Measurements from ENCODE around the gene VMP1. TPM values are rescaled to one million over a fixed set of nuclear protein-coding genes. Genes with fewer than 3 reads are reported as not detected.
A peak's percentile ranks its signal among the peaks of the same experiment; 100 is the strongest.
"Not testable (repeated sequence)": the region's sequence is repeated elsewhere in the genome, so short reads cannot be mapped to it uniquely, and the experiment has no call there.

The VMP1 gene
- total RNA-seq, 2 experiments from 2014 or later = 239 to 248 TPM

- peaks cover 16% of the 10 kb centered on the region for H3K9me3 Mint-ChIP-seq
- DNase-seq (no peak), ATAC-seq (no peak)
- peaks cover 71% of the 10 kb centered on the region for H3K36me3 Mint-ChIP-seq (ENCODE audit: low read depth)
- H3K27me3 Mint-ChIP-seq = no peaks in the 10 kb centered on the region
- peaks cover 59% of the 10 kb centered on the region for H3K4me1 Mint-ChIP-seq (ENCODE audit: low read depth)
- TF ChIP-seq, protein P1, sequence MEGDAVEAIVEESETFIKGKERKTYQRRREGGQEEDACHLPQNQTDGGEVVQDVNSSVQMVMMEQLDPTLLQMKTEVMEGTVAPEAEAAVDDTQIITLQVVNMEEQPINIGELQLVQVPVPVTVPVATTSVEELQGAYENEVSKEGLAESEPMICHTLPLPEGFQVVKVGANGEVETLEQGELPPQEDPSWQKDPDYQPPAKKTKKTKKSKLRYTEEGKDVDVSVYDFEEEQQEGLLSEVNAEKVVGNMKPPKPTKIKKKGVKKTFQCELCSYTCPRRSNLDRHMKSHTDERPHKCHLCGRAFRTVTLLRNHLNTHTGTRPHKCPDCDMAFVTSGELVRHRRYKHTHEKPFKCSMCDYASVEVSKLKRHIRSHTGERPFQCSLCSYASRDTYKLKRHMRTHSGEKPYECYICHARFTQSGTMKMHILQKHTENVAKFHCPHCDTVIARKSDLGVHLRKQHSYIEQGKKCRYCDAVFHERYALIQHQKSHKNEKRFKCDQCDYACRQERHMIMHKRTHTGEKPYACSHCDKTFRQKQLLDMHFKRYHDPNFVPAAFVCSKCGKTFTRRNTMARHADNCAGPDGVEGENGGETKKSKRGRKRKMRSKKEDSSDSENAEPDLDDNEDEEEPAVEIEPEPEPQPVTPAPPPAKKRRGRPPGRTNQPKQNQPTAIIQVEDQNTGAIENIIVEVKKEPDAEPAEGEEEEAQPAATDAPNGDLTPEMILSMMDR (IDR thresholded peaks at IDR 0.05) = no peak
- peak overlapping the region; percentile 85 for H3K27ac Mint-ChIP-seq
- CTCF ChIA-PET = interaction anchor here (1.1 to 2.5 kb wide), 2 partner anchors 25 to 80 kb away, joined by 4 to 13 read pairs; no protein-coding TSS in a partner anchor
- intact Hi-C loops (cut with micrococcal nuclease) = no loop called here
- H3K4me3 Mint-ChIP-seq = no peak overlapping the region
- POLR2A ChIA-PET = interaction anchor here (0.8 to 27.8 kb wide), 4 partner anchors 15 to 58 kb away, joined by 3 to 1156 read pairs (median 8); no protein-coding TSS in a partner anchor
Observed at GRCh38 chr17:59779521-59779920, 72.1 kb downstream of the VMP1 start.

DNA sequence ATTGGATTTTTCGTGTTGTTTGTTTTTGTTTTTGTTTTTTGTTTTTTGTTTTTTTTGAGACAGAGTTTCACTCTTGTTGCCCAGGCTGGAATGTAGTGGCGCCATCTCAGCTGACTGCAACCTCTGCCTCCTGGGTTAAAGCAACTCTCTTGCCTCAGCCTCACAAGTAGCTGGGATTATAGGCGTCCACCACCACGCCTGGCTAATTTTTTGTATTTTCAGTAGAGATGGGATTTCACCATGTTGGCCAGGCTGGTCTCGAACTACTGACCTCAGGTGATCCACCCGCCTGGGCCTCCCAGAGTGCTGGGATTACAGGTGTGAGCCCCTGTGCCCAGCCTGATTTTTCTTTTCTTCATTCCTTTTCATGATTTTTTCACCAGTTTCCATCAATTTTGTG, 73.1 kb downstream of the VMP1 start:
- peaks cover 15% of the 10 kb centered on the region for H3K9me3 Mint-ChIP-seq
- ChIA-PET POLR2A (interaction anchor here (1.2 to 27.8 kb wide), 2 partner anchors 19 to 57 kb away, joined by 3 to 1156 read pairs; no protein-coding TSS in a partner anchor), CTCF (interaction anchor here (1.1 to 2.5 kb wide), 2 partner anchors 10 to 26 kb away, joined by 4 to 13 read pairs; no protein-coding TSS in a partner anchor)
- H3K27ac Mint-ChIP-seq = peak overlapping the region; percentile 38
- ATAC-seq; H3K4me3 Mint-ChIP-seq; DNase-seq; H3K27me3 Mint-ChIP-seq; intact Hi-C loops (cut with micrococcal nuclease): not testable (repeated sequence)
- H3K36me3 Mint-ChIP-seq (ENCODE audit: low read depth) = peaks cover 65% of the 10 kb centered on the region
- H3K4me1 Mint-ChIP-seq (ENCODE audit: low read depth) = peaks cover 63% of the 10 kb centered on the region

- DNase-seq (no peak), ATAC-seq (peak; percentile 6)
- POLR2A ChIA-PET = interaction anchor here (0.9 to 27.8 kb wide), 8 partner anchors 9 to 75 kb away, joined by 4 to 1156 read pairs (median 8); no protein-coding TSS in a partner anchor
Observed at GRCh38 chr17:59783221-59784047, 76.0 kb downstream of the VMP1 start.

DNA sequence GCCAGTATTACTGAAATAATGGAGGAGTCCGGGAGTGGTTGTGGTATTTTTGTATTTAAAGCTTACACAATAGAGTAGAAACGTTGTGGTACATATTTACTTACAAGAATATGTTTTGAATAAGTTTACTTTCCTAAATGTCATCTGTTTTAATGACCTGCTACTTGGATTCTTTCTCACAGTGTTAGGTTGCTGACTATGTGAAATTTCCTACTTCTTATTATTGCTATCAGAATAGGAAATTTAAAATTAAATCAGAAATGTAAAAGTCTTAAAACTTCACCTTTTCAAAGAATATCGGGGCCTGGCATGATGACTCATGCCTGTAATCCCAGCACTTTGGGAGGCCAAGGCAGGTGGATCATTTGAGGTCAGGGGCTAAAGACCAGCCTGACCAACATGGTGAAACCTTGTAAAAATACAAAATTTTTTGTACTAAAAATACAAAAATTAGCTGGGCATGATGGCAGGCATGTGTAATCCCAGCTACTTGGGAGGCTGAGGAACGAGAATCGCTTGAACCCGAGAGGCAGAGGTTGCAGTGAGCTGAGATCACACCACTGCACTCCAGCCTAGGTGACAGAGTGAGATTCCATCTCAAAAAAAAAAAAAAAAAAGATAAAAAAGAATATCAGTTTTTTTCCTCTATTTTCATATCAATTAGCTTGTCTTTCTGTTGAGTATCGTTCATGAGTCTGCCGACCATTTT, 77.8 kb downstream of the VMP1 start:
- CTCF ChIA-PET = interaction anchor here (0.7 to 8.0 kb wide), 9 partner anchors 22 to 74 kb away, joined by 3 to 108 read pairs (median 5); no protein-coding TSS in a partner anchor
- ATAC-seq = no peak
- Mint-ChIP-seq H3K4me3 (peak overlapping the region; percentile 63), H3K27ac (peak overlapping the region; percentile 99), H3K27me3 (no peaks in the 10 kb centered on the region), H3K4me1 (ENCODE audit: low read depth) (peaks cover 61% of the 10 kb centered on the region), H3K9me3 (no peaks in the 10 kb centered on the region), H3K36me3 (ENCODE audit: low read depth) (peaks cover 39% of the 10 kb centered on the region)
- intact Hi-C loops (cut with micrococcal nuclease) = no loop called here
- TF ChIP-seq, protein P1 (IDR thresholded peaks at IDR 0.05) = no peak
- POLR2A ChIA-PET = interaction anchor here (0.6 to 27.8 kb wide), 7 partner anchors 17 to 53 kb away, joined by 3 to 1156 read pairs (median 7); no protein-coding TSS in a partner anchor
- peak; percentile 39 for DNase-seq

More at GRCh38 chr17:59783221-59784047, 76.0 kb downstream of the VMP1 start:
- no peaks in the 10 kb centered on the region for H3K27me3 Mint-ChIP-seq
- H3K4me1 Mint-ChIP-seq (ENCODE audit: low read depth) = peaks cover 72% of the 10 kb centered on the region
- TF ChIP-seq, protein P1 (IDR thresholded peaks at IDR 0.05) = no peak
- H3K4me3 Mint-ChIP-seq = peak overlapping the region; percentile 71
- intact Hi-C loops (cut with micrococcal nuclease) = no loop called here
- H3K9me3 Mint-ChIP-seq = peaks cover 5% of the 10 kb centered on the region
- CTCF ChIA-PET = interaction anchor here (0.7 to 8.0 kb wide), 9 partner anchors 9 to 74 kb away, joined by 3 to 108 read pairs (median 5); no protein-coding TSS in a partner anchor
- peaks cover 49% of the 10 kb centered on the region for H3K36me3 Mint-ChIP-seq (ENCODE audit: low read depth)
- peak overlapping the region; percentile 99 for H3K27ac Mint-ChIP-seq

DNA sequence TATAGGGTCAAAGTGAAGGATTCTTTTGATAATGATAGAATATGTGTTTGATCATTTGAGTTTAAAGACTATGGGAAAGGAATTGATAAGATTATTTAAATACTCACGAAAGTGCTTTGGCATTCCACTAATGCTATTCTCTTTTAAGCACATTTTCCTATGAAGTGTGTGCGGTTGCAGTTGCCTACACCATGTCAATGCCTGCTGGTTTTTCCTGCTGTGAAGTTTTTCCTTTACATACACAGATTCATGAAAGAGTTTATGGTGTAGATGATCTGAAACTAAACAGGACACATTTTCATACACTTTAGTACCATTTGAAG, 78.7 kb downstream of the VMP1 start:
- POLR2A ChIA-PET = interaction anchor here (1.0 to 27.8 kb wide), 7 partner anchors 12 to 79 kb away, joined by 3 to 1156 read pairs (median 7); partner anchors contain the start of genes PTRH2 and VMP1
- Mint-ChIP-seq H3K4me3 (peak overlapping the region; percentile 72), H3K27me3 (no peaks in the 10 kb centered on the region), H3K9me3 (no peaks in the 10 kb centered on the region), H3K4me1 (ENCODE audit: low read depth) (peaks cover 58% of the 10 kb centered on the region), H3K27ac (peak overlapping the region; percentile 99), H3K36me3 (ENCODE audit: low read depth) (peaks cover 36% of the 10 kb centered on the region)
- intact Hi-C loops (cut with micrococcal nuclease) = loop anchor here (1.0 to 2.0 kb wide), 4 partner anchors 33 to 51 kb away; no protein-coding TSS in a partner anchor
- DNase-seq (no peak), ATAC-seq (no peak)
- CTCF ChIA-PET = interaction anchor here (0.9 to 8.0 kb wide), 10 partner anchors 24 to 73 kb away, joined by 3 to 108 read pairs (median 6); no protein-coding TSS in a partner anchor
- TF ChIP-seq, protein P1 (IDR thresholded peaks at IDR 0.05) = no peak

All from activated CD8-positive, alpha-beta T cell treated with anti-CD3 and anti-CD28 coated beads for 36 hours (primary cell).